H1 (cell line): ENCODE measurements around the gene ERCC3. TPM values are rescaled to one million over a fixed set of nuclear protein-coding genes. Genes with fewer than 3 reads are reported as not detected.

Experiments used
- EZH2 ChIP-seq: fragments of 200-600 bp; sonication (generic); IDR thresholded peaks from 2 replicates; pipeline ENCODE4 v1.7.1; 2012; ENCODE audit warnings: low read depth, mild to moderate bottlenecking, moderate library complexity, low read length, inconsistent platforms; ENCODE audit not compliant: severe bottlenecking
- KDM1A ChIP-seq: fragments of 200-600, 300-600 bp; sonication (generic); IDR thresholded peaks from 2 replicates; pipeline ENCODE4 v1.7.1; 2016; ENCODE audit warnings: mild to moderate bottlenecking, low read length, borderline replicate concordance
- SIN3A ChIP-seq, 2 experiments: IDR thresholded peaks in 1 of 2; conservative IDR thresholded peaks in 1 of 2; 2 replicates each; pipeline ENCODE4 v1.6.1; 2011 to 2012; ENCODE audit warnings: low read length in 2 of 2, improper control_type of control experiment in 1 of 2, low read depth in 1 of 2, mild to moderate bottlenecking in 1 of 2
- polyA plus RNA-seq, 7 experiments: library from polyadenylated mRNA; depleted of rRNA in 3 of 7; stranded (reverse) in 5 of 7; unstranded in 2 of 7; fragments of >200 nt in 5 of 7; fragments of 200-250 nt in 2 of 7; gene quantifications; 1 replicate in 5 of 7; 2 replicates in 1 of 7; 4 replicates in 1 of 7; pipeline versions ENCODE4 v1.2.1 to v1.2.3, GENCODE V29; 2011 to 2013; ENCODE audit warnings: missing spikeins in 2 of 7, mixed read lengths in 2 of 7
- total RNA-seq: library from RNA; stranded (reverse); fragmentation: NEBNext Ultra II Directional; extraction: Animal tissue kit (Norgen Biotek cat#: 25700); gene quantifications from 2 replicates; pipeline ENCODE4 v1.2.1, GENCODE V29; 2021

ERCC3 gene
- total and polyA plus RNA-seq, 2 of the 8 experiments (the other 6 are each of a cell fraction or from before 2014, with no cell fraction given) = 41.8 to 48.9 TPM

DNA sequence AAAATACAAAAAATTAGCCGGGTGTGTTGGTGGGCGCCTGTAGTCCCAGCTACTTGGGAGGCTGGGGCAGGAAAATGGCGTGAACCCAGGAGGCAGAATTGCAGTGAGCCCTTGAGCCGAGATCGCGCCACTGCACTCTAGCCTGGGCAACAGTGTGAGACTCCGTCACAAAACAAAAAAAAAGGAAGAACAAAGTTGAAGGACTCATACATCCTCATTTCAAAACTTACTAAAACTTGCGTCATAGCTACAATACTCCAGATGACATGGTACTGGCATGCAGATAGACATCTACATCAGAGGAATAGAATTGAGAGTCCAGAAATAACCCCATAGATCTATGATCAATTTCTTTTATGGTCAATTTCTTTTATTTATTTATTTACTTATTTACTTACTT is 60.2 kb downstream of the ERCC3 start (continued):
- TF ChIP-seq SIN3A (conservative IDR thresholded peaks at IDR 0.05 in 1 of 2, IDR thresholded peaks at IDR 0.05 in 1 of 2; ENCODE audit: low read depth in 1 of 2, low read length in 2 of 2) = no peak
- no peak for TF ChIP-seq KDM1A
- no peak for TF ChIP-seq EZH2
- TF ChIP-seq, all 59 proteins: peak for 0
